Activated effector memory CD4-positive, alpha-beta T cell treated with Interleukin-2 at 50 U/mL for 16 hours (primary cell): Measurements from ENCODE around the gene ARNT2.

ENCODE experiments used
- DNase-seq: peaks from one replicate; pipeline ENCODE4 v3.0.0-alpha.2; 2020

The ARNT2 gene

DNA sequence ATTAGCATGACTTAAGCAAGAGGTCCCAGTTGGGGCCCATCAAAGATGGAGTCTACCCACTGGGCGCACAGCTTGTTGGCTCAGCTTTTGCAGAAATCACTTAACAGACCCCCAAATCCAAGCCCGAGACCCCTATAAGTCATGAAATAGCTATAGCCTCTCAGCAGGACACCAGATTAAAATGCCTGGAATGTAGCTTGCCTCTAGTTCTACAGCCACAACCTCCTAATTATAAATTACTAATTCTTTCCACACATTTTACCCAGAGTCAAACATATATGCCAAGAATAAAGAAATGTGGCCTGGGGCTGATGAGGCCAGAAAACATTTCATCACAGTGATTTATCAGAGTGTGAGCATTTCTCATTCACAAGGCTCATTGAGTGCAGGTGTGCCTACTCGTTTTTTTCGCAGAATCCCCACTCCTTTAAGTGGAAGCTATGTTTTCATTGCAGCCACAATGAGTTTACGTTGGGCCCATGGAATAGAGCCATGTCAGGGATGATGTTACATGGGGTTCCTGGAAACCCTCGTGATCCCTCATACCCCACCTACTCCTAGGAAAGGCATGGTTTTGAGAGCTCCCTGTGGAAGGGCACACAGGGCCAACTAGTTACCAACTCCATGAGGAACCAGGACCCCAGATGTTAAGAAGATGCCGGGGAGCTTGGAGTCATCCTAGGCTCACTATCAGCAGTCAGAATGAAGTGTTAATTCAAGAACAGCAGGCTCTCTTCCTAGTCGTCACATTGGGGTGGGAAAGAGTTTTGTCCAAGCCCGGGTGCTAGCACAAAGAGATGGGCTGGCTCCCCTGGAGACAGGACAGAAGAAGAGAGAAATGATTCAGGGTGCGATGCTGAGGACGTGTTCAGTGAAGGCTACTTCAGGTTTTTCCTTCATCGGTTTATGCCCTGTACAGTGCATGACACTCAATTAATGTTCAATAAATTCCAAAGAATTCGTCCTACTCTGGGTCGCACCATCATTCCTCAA, 200.7 kb downstream of the ARNT2 start:
- no peak for DNase-seq

DNA sequence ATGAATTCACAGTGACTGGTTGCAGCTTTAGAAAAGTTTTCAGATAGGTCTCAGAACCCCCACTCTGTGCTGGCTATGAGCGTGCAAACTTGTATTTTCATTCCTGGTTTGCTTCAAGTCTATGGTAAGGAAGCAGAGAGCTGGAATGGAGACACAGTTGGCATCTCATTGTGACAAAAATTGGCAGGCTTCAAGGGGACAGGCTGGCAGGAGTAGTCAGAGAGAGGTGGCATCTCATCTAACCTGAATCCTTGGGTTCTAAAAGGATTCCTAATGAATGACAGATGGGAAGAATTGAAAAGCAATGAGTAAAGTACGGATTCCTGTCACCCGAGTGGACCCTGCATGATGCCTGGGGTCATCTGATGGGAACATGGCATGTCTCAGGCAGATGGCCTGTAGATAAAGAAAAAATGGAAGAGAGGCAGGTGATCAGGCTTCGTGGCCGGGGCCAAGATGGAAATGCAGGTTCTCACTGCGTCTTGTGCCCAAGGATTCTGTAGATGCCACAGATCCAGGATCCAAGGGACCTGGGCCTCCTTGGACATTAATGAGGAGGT, 201.5 kb downstream of the ARNT2 start:
- no peak for DNase-seq

DNA sequence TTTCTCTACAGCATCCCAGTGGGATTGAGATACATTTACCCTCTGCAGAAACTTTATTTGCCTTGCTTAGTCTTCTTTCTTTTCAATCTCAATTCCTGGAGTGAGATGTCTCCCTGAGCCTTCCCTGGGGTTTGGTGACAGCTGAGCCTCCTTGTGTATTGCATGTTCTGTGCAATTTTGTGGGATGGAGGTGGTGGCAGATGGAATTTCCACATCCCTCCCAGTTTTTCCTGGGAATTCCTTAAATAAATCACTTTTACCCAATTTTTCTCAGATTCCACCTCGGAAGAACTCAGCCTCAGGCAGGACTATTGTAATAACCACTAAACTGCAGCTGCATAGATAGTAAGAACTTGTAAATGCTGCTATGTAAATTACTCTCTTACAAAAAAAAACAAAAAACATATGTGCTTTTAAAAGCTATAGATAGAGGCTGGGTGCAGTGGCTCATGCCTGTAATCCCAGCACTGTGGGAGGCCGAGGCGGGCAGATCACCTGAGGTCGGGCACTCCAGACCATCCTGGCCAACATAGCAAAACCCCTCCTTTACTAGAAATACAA, 202.4 kb downstream of the ARNT2 start:
- no peak for DNase-seq

DNA sequence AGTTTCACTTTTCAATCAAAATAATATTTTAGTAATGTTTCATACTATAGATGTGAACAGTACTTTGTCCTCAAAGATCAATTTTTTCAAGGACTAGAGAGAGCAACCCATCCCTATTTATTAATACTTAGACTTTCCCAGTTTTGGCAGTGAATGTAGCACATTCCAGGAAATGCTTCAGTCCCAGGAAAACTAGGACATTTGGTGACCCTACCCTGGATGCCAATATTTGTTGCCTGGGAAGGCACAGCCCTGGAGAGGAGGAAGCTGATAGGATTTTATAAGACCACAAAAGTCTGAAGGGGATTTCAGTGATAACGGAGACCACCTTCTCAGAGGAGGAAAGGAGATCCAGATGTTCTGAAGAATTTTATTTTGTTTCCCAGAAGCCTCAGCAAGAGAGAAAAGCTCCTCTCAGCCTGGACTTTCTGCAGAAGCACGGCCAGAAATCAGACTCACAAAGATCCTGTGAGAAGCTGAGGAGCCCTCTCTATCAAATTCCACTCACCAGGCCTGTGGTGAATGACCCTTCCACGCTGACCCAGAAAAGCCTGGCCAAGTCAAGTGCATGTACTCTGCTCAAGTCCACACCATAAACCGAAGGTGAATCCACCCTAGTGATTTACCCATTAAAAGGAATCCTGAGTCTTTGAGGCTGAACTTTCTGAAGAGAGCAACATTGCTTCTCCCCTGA, 203.3 kb downstream of the ARNT2 start:
- no peak for DNase-seq

DNA sequence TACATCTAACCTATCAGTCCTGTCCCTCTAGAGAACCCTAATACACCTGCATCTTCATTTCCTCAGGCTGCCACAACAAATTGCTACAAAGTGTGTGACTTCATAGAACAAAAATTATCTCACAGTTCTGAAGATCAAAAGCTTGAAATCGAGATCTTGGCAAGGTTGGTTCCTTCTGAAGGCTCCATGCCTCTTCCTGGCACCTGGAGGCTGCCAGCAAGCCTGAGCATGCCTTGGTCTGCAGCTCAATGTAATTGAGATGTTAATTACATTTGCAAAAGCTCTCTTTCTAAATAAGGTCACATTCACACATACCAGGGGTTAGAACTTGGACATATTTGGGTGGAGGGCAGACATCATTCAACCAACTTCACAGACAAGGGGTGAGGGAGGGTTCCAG, 204.5 kb downstream of the ARNT2 start:
- no peak for DNase-seq

DNA sequence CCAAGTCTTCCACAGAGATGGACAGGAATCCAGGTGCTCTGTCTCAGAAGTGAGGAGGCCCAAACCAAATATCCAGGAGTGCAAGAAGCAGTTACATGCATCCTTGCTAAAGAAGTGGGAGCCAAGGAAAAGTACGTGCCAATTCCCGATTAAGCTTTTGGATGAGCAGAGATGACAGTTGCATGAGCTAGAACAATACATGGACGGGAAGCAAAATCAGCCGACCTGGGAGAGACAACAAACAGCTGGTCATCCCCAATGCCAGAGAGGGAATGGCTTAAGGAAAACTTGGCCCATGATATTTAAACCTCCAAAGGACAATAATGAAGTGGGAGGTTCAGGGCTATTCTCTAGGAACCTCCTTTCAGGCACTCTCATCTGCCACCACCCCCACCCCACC, 204.9 kb downstream of the ARNT2 start:
- no peak for DNase-seq

- DNase-seq = no peak
Observed at GRCh38 chr15:80609512-80609946, 205.3 kb downstream of the ARNT2 start.

DNA sequence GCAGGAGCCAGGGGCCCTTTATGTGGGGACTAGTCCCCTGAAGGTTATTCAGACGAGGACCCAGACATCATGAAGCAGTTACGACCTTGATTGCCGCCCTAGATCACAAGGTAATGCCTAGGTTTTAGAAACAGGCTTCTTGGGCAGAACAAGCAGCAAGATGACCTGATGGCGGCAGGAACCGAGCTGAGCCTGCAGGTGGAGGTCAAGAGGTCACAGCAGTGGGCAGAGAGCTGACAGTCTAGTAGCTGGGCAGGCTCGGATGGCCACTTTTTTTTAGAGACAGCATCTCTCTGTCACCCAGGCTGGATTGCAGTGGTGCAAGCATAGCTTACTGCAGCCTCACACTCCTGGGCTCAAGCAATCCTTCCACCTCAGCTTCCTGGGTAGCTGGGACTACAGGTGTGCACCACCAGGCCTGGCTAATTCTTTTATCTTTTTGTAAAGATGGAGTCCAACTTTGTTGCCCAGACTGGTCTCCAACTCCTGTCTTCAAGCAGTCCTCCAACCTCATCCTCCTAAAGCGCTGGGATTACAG, 207.4 kb downstream of the ARNT2 start:
- no peak for DNase-seq

DNA sequence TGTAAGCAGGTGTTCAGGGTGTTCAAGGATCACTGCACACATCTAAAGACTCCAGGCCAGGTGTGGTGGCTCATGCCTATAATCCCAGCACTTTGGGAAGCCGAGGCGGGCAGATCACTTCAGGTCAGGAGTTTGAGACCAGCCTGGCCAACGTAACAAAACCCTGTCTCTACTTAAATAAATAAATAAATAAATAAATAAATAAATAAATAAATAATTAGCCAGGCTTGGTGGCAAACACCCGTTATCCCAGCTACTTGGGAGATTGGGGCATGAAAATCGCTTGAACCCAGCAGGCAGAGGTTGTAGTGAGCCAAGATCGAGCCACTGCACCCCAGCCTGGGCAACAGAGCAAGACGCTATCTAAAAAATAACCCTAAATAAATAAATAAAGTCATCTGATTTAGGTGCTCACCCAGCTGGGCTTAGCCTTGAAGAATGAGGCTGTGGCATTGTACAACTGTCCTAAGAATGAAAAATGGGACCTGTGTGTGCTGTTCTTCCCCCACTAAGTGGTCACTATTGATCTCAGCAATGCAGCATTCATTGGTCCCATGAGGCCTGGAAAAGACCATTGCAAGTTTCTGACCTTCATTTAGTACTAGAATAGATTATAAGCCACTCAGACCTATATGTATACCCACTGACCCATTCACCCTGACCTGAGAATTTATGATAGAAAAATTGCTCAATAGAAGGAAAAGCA, 208.1 kb downstream of the ARNT2 start:
- no peak for DNase-seq

GRCh38 chr15:80613762-80614365, 209.7 kb downstream of the ARNT2 start:
- no peak for DNase-seq

DNA sequence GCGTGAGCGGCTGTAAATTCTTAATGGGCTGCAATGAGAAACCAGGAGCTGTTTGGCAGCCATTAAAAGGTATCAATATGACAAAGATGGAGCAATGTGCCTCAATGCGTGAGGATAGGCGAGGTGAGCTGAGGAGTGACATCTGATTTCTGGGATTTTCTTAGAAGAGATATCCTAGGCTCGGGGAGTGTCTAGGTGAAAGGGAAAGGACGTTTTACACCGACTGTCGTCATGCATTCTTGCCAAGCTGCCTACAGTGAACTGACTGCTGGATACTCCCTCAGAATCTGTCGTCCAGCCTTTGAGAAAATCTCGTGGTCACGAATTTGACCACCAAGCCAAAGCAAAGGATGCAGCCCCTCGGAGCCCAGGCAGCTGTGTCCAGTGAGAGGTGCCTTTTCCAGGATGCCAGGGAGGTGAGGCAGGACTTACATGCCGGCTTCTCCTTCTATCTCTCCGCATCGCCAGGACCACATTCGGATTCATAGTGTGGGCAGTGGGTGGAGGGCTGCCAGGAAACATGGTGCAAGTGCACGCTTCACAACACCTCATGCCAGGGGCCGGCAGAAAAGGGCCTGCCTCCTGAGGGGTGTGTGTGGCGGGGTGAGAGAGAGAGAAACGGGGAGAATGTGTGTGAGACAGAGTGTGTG, 210.7 kb downstream of the ARNT2 start:
- no peak for DNase-seq

DNA sequence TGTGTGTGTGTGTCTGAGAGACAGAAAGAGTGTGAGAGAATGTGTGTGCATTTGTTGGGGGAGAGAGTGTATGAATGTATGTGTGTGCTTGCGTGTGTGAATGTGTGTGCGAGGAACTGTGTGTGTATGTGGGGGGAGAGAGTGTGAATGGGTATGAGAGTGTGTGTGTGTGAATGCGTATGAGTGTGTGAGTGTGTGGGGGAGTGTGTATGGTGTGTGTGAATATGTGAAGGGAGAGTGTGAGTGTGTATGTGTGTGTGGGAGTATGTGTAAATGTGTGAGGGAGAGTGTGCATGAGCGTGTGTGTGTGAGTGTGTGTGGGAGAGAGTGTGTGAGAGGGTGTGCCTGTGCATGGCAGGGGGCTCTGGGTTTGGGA, 211.2 kb downstream of the ARNT2 start:
- no peak for DNase-seq

DNA sequence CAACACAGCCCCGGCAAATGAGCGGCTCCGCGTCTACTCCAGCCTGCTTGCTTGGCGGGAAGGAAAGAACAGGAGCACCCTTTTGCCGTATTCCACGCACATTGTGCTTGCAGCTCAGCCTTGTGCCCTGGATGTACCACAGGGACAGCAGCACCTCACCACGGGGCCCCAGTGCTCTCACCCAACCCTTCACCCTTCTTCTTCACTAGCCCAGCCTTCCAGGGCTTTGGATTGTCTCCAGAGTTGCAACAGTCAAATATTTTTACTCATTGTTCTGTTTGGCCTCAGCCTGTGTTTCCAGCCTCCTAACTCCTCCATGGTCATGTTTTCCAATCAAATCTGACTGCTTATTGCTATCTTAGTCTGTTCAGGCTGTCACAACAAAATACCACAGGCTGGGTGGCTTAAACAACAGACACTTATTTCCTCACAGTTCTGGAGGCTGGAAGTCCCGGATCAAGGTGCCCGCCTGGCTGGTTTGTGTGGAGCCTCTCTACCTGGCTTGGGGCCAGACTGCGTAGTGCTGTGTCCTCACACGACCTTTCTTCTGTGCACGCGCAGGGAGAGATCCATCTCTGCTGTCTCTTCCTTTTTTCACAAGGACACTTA, 211.7 kb downstream of the ARNT2 start:
- DNase-seq = no peak

DNA sequence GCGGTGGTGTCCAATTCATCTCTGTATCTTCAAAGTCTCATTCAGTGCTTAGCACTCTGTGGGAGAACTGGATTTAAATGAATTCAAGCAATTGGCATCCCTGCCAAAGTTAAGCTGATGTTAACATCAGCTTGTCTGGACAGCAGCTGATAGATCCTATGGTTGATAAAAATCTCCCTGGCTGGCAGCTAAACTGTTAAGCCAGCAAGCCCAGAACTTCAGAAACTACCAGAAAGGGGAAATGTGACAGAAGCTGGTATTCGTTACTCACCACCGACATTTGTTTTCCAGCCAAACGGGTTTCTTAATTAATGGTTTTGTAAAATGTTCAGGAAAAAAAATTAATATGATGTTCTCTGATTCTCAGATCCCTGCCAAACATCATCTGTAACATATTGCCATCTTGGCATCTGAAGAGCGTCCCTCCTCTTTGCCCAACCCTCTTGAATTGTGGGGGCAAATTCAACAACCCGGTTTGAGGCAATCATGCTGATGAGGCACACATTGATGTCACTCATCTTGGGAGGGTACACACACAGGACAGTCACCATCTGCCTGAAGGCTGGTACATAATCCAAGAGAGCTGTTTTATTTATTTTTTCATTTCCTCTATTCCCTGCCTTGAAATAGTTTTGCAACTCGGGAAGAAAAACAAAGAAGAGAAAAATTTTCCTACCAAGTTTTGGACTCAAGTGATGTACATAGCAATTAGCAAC, 214.7 kb downstream of the ARNT2 start:
- DNase-seq = no peak

DNA sequence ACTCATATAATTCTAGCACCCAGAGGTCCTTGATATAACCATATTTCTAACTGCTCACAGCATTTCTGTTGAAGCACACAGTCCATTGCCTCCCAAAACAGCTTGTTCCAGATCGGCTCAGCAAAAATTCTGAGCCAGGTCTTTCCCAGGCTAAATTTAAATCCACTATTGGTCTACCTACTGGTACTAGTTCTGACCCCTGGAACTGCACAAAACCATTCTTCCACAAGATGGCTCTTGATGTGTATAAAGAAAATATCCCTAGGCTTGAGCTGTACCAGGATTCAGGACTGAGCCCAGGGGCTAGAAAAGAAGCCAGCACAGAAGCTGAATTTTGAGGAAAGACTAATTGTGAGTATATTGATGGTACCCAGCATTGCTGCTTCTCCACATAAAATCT, 215.5 kb downstream of the ARNT2 start:
- DNase-seq = no peak

- DNase-seq = no peak
Observed at GRCh38 chr15:80620141-80620540, 216.0 kb downstream of the ARNT2 start.

DNA sequence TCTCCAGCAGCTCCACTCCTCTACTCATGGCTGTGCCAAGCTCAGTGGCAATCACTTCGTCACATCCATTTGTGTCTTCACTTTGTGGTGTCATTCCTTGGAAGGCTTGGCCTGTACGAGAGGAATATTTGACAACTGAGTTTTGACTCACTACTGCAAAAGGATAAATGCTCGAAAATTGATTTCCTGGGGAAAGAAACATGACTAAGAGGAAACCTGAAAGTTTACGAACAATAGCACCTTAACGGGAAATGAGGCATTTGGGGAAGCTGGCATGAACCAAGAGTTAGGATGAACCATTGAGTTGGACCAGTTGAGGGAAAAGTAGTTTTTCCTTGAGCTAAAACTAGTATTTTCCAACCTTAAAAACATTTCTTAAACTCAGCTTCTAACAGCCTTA, 216.7 kb downstream of the ARNT2 start:
- no peak for DNase-seq

GRCh38 chr15:80626643-80627120, 222.5 kb downstream of the ARNT2 start:
- DNase-seq = no peak

DNA sequence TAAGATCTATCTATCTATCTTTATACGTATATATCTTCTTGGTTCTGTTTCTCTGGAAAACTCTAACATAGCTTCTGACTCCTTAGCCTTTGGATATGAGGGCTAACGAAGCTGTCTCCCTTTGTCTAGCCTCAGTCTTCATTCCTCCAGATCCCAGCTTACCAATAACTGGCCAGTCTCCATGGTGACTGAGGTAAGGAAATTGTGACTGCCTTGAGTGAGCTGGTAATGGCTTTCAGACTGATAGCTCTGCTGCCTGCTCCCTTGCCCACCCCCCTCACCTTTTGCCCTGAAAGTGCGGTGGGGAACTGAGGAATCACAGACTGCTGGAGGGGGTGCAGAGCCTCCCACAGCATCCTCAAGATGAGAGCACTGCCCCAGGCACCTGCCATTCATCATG, 225.2 kb downstream of the ARNT2 start:
- DNase-seq = no peak

DNA sequence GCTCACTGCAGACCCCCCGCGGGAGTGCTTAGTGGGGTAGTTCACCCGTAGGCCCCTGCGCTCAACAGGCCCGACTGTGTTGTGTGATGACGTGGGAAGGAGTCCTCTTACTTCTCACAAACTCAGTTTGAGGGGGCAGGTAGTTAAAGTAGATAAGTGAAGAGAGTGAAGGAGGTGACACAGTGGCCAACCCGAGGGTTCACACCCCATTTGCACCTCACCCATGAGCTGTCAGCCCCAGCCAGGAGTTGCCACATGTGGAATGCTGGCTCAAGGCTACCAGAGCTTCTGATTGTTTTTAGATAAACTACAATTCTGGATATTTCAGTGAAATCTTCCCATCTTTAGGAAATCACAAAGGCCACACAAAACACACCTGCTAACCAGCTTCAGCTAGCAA, 226.8 kb downstream of the ARNT2 start:
- no peak for DNase-seq
